CMK (cell line): Measurements from ENCODE around the gene FLCN.
"Not testable (repeated sequence)": the region's sequence is repeated elsewhere in the genome, so short reads cannot be mapped to it uniquely, and the experiment has no call there.

Source experiments
- DNase-seq: peaks from one replicate; pipeline ENCODE4 v3.0.0-alpha.2; 2010; ENCODE audit warnings: low read depth

Gene FLCN

DNA sequence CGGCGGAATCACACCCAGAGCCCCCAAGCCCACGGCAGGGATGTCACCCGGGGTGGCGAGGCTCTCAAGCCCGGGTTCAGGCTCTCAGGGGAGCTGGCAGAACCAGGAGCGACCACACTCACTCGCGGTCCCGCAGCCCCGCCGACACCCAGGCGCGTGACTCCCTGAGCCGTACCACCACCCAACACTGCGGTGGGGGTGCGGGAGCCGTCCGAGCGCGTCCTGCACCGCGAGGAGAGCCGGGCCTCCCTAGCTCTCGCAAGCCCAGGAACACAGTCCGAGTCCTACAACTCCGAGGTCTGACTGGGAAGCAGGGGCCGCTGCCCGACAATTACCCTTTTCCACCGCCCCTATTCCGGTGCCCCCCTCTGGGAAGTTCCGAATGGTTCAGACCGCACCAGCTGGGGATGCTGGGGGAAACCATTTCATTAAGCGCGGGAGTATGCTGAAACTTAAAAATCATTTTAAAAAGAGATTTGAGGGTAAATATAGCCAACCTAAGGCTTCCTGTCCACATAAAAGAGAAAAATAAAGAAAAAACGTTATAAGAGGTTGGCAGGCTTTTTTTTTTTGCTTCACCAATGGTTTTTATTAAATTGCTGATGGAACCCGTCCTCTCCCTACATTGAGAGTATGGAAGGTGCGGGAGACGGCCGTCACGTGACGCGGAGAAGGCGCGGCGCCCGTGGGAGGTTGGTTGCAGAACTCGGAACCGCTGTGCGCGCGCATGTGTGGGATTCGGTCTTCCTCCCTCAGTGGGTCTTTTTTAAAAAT lies at the start of gene FLCN:
TSS of gene FLCN (minus strand) at position 143 of the 774 bp plus-strand sequence. CDS start 9,031 bp downstream, outside the sequence.
- peak; percentile 62 for DNase-seq

- no peak for DNase-seq
Observed at GRCh38 chr17:17285951-17286350, 49.0 kb upstream of the FLCN start.

- DNase-seq = peak; percentile 93
Observed at GRCh38 chr17:17280613-17281549, 43.9 kb upstream of the FLCN start, which contains the start of gene COPS3. Gene COPS3 (minus strand): TSS chr17:17281246. CDS start chr17:17281186, 60 bp downstream.

GRCh38 chr17:17279316-17279715 lies 42.3 kb upstream of the FLCN start:
- no peak for DNase-seq

GRCh38 chr17:17277431-17277830 lies 40.5 kb upstream of the FLCN start:
- DNase-seq = not testable (repeated sequence)

GRCh38 chr17:17275971-17276370 lies 39.0 kb upstream of the FLCN start:
- no peak for DNase-seq

- DNase-seq = no peak
Observed at GRCh38 chr17:17269926-17270773, 33.2 kb upstream of the FLCN start.

DNA sequence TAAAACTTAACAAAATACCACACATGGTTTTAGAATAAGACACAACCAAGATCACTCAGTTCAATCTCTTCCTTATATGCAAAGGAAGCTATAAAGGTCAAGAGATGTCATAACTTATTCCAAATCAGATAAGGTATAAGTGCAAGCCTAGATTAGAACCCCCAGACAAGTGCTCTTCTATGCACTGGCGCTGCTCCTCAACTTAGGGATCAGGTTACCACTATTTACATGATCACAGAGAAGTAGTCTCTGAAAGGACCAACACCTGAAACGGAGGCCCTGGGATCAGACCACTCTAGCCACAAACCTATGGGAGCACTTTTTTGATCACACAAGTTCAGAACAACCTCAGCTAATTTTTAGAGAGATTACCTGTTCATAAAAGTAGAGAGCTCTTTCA lies 27.5 kb upstream of the FLCN start:
- DNase-seq = no peak

DNA sequence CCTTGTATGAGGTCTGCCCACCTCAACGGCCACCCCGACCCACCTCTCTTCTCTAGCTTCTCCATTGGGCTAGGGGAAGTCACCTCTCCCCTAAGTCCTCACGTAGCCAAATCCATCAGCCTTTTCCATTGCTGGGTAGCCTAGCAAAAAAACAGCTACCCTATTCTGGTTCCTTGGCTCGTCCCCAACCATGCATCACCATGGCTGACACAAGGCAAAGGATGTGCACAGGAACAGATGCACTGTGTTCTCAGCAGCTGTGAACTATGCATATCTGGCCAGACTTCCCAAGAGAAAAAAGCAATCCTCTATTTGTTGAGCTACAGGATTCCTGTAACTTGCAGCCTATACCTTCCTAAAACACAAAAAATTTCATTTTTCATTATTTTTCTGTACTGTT lies 22.0 kb upstream of the FLCN start:
- DNase-seq = no peak

GRCh38 chr17:17258011-17258410 lies 21.0 kb upstream of the FLCN start:
- DNase-seq = no peak

DNA sequence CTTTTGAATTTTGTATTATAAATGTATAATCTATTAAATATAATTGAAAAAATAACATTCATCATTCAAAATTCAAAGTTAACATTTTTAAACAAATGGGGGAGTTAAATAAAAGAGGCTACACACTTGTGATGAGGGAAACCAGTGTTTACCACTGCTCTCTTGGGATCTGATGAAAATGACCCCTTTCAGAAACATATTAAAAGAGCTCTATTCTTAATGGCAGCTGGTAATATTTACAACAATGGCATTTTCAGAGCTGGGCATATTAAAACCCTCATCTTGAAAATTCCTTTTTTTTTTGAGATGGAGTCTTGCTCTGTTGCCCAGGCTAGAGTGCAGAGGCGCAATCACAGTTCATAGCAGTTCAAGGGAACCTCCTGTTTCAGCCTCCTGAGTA lies 19.3 kb upstream of the FLCN start:
- DNase-seq = no peak

DNA sequence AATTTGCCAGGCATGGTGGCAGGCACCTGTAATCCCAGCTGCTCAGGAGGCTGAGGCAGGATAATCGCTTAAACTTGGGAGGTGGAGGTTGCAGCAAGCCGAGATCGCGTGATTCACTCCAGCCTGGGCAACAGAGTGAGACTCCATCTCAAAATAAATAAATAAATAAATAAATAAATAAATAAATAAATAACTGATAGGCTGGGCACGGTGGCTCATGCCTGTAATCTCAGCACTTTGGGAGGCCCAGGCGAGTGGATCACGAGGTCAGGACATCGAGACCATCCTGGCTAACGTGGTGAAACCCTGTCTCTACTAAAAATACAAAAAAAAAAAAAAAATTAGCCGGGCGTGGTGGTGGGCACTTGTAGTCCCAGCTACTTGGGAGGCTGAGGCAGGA lies 18.7 kb upstream of the FLCN start:
- not testable (repeated sequence) for DNase-seq

GRCh38 chr17:17254036-17254435 lies 17.1 kb upstream of the FLCN start:
- no peak for DNase-seq

GRCh38 chr17:17253406-17253805 lies 16.4 kb upstream of the FLCN start:
- DNase-seq = no peak

- DNase-seq = peak; percentile 71
Observed at GRCh38 chr17:17252149-17252661, 15.2 kb upstream of the FLCN start.

DNA sequence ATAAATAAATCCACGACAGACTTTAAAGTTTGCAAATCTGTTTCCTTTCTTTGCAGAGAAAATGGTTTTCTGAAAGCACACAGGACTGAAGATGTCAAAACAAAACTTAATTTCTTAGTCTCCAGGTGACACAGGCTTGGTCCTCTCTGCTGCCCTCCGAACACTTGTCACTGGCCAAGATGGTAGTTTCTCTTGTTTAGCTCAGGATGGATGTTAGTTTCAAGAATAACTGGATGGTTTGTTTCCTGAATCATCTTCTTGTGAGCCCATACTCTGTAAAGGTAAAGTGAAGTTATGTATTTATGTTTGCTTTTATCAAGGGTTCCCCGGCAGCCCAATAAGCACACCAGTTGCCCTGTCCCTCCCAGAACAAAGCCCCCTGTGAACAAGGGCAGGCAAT lies 9.9 kb upstream of the FLCN start:
- DNase-seq = no peak

DNA sequence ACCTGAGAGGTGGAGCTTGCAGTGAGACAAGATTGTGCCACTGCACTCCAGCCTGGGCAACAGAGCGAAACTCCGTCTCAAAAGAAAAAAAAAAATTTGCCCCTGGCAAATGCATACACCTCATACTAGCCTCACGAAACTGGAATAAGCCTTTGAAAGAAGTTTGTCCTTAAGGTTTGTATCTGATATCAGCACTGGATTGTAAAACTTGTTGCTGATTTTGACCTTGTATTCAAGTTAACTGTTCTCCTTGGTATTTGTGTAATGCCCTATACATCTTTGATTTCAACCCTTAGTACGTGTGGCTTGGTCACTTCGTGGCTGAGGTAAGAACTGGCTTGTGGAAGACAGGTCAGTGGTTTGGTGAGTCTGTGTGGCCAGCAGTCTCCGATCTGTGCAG lies 6.2 kb upstream of the FLCN start:
- no peak for DNase-seq

DNA sequence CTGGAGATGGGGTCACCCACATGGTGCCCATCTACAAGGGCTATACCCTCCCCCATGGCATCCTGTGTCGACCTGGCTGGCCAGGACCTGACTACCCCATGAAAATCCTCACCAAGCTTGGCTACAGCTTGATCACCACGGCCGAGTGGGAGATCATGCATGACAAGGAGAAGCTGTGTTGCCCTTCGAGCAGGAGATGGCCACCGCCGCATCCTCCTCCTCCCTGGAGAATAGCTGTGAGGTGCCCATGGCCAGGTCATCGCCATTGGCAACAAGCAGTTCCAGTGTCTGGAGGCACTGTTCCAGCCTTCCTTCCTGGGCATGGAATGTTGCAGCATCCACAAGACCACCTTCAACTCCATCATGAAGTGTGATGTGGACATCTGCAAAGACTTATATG lies 5.3 kb upstream of the FLCN start:
- DNase-seq = no peak

GRCh38 chr17:17241656-17242055 lies 4.7 kb upstream of the FLCN start:
- DNase-seq = no peak

- DNase-seq = no peak
Observed at GRCh38 chr17:17239832-17240231, 2.9 kb upstream of the FLCN start.

GRCh38 chr17:17236295-17237025 lies 508 bp downstream of the FLCN start:
- DNase-seq = no peak
